Heart left ventricle (tissue), 13 donors: Measurements from ENCODE around the gene RND2.

Experiments used
- POLR2A ChIP-seq, 2 donors: fragments of 450-650 bp; IDR thresholded peaks; one replicate each; pipeline ENCODE4 v1.6.1; 2017; ENCODE audit warnings: antibody characterized with exemption in 2 of 2, mild to moderate bottlenecking in 2 of 2, moderate library complexity in 2 of 2
- TF ChIP-seq, protein P1 (sequence below), 12 donors: fragments of 200-600 bp; sonication (generic) in 4 of 12; IDR thresholded peaks; one replicate each; pipeline versions ENCODE4 v1.5.0 to v1.8.0; 2018 to 2022; ENCODE audit warnings: antibody characterized with exemption in 12 of 12, mild to moderate bottlenecking in 5 of 12
- donor health status: ischemic (EF 13 %, LVEDD 7.1; RV severe dilation, severe dysfunction).
- donor health status: DM: no; HTN: yes; CAD: no.
- donor health status: DM: no; HTN: no; CAD: no.
- donor health status: ischemic (EF 25% LVEDD 6.9; RV normal size, moderate dysfunction).
- donor health status: ischemic (EF 25% LVEDD 5.7; RV mildly dilated, moderate dysfunction).
- donor health status: ischemic (EF 35%, LVEDD 5.7; RV mildly dilated, moderate dysfunction).
- donor health status: nonischemic (EF 11% LVEDD 7.7; RV severe dilation, severe dysfunction).
- donor health status: DM: yes; HTN: yes; CAD: no.
- donor health status: PGD.
- donor health status: ischemic (EF 29% LVEDD 5.4; RV normal size, mild dysfunction).
- donor health status: nonischemic (EF 23%, LVEDD 6.1; RV moderate dilation, normal function).

GRCh38 chr17:42980766-42981397 lies 44.1 kb upstream of the RND2 start:
- TF ChIP-seq, protein P1, sequence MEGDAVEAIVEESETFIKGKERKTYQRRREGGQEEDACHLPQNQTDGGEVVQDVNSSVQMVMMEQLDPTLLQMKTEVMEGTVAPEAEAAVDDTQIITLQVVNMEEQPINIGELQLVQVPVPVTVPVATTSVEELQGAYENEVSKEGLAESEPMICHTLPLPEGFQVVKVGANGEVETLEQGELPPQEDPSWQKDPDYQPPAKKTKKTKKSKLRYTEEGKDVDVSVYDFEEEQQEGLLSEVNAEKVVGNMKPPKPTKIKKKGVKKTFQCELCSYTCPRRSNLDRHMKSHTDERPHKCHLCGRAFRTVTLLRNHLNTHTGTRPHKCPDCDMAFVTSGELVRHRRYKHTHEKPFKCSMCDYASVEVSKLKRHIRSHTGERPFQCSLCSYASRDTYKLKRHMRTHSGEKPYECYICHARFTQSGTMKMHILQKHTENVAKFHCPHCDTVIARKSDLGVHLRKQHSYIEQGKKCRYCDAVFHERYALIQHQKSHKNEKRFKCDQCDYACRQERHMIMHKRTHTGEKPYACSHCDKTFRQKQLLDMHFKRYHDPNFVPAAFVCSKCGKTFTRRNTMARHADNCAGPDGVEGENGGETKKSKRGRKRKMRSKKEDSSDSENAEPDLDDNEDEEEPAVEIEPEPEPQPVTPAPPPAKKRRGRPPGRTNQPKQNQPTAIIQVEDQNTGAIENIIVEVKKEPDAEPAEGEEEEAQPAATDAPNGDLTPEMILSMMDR (IDR thresholded peaks at IDR 0.05), result no peak
- no peak for TF ChIP-seq POLR2A (IDR thresholded peaks at IDR 0.05)
